ENCODE measurements around the gene OR4E2. TPM values are rescaled to one million over a fixed set of nuclear protein-coding genes. Genes with fewer than 3 reads are reported as not detected.

Gene OR4E2, protein sequence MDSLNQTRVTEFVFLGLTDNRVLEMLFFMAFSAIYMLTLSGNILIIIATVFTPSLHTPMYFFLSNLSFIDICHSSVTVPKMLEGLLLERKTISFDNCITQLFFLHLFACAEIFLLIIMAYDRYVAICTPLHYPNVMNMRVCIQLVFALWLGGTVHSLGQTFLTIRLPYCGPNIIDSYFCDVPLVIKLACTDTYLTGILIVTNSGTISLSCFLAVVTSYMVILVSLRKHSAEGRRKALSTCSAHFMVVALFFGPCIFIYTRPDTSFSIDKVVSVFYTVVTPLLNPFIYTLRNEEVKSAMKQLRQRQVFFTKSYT
- not detected in 2 replicates for total RNA-seq

DNA sequence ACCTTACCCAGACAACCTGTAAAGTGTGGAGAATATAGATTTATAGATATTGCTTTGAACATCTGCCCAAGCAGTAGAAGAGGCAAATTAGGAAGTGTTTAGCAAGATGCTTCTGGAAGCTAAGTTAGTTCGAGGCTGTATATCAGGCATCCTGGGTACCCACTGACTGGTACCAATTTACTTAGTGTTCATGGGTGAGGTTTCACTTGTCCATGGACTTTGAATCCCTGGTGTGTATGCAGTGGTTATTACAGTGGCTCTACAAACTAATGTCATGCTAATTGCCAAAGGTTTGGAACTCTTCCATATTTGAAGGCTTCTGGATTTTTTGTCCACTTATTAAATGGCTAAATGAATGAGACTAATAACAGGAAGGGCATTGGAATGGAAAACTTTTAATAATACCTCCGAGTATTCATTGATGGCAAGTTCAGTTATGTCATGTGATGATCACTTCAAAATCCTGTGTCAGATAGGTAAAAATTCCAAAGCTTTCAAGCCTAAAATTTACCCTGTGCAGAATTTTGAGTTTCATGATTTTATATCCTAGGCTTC is at the start of gene OR4E2:
OR4E2 (plus strand) TSS at position 505 of the 555 bp plus-strand sequence. CDS start 11,248 bp downstream, outside the sequence.

DNA sequence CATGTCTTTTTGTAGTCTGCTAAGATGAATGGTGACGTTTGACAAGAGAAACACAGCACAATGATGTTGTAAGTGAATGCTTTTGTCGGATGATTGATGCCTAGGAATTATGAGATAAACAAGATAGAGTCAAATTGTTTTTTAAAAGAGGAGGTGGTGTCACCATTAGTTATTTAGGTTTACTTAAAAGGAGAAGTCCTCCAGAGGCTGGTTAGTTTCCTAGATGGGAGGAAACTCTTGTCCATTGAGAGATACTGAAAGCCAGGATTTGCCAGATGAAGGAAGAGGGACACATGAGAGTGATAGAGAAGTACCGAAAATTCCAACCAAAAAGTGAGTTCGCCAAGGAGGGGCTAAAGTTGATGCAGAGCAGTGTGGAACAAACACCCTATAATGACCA is 18.8 kb upstream of the OR4E2 start, which contains the start of gene OR10G2:
OR10G2 (minus strand) TSS at position 101 of the 400 bp plus-strand sequence; CDS start at position 3, 98 bp downstream.

DNA sequence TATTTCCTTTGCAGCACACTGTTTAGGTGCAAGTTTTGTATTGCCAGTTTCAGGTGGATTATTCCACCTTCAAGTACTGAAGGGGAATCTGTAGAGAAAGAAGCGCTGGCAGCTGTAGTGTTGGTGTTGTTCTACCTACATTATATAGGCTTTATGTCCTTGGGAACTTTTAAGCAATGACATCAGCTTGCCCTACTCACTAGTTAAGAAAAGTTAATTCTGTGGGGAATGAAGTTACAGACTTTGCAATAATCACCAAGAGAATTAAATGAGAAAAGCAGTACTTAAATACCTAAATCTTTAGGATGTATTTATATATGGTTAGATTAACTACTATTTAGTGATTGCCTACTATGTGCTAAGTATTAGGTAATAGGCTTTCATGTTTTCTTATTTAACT is 20.1 kb downstream of the OR4E2 start, which contains the start of gene OR4E1:
OR4E1 (minus strand) TSS at position 101 of the 400 bp plus-strand sequence. CDS start 2,883 bp downstream, outside the sequence.

Other genes starting within 250 kb of the OR4E2 start
- 39.0 and 81.2 TPM in 2 replicates for gene CHD8, start 197.7 kb upstream of the OR4E2 start, total RNA-seq
- 20.1 and 45.2 TPM in 2 replicates for gene RAB2B, start 176.9 kb upstream of the OR4E2 start, total RNA-seq
- 13.0 and 38.9 TPM in 2 replicates for gene TOX4, start 176.6 kb upstream of the OR4E2 start, total RNA-seq
- gene METTL3, start 142.5 kb upstream of the OR4E2 start, total RNA-seq, result 51.5 and 88.2 TPM in 2 replicates
- gene SALL2, start 127.5 kb upstream of the OR4E2 start, total RNA-seq, result 0.49 and 1.1 TPM in 2 replicates
- gene OR10G3, start 73.8 kb upstream of the OR4E2 start, total RNA-seq, result not detected in 2 replicates
- gene OR10G2, start 18.9 kb upstream of the OR4E2 start, total RNA-seq, result not detected in 2 replicates
- not detected in 2 replicates for gene OR4E1, start 20.0 kb downstream of the OR4E2 start, total RNA-seq

Measured in bladder microvascular endothelial cell (primary cell).